MM.1S (cell line): ENCODE measurements around the gene TMEM259.
A peak's percentile ranks its signal among the peaks of the same experiment; 100 is the strongest.

Experiments used
- DNase-seq: peaks from one replicate; pipeline ENCODE4 v3.0.0-alpha.2; 2015
- H2AFZ ChIP-seq: fragments of 300-600 bp; sonication (generic); 2 replicates; pipeline ENCODE4 v1.6.0; 2016; ENCODE audit warnings: antibody characterized with exemption, low read length
- H3F3A ChIP-seq: fragments of 300-600 bp; sonication (generic); 2 replicates; pipeline ENCODE4 v1.6.1; 2016; ENCODE audit warnings: mild to moderate bottlenecking, antibody characterized with exemption, low read length, moderate library complexity, mixed read lengths; ENCODE audit not compliant: insufficient read depth
- H3K27ac ChIP-seq: fragments of 300-600 bp; sonication (generic); 2 replicates; pipeline ENCODE4 v1.5.1; 2016; ENCODE audit warnings: mild to moderate bottlenecking, low read length
- H3K27me3 ChIP-seq: fragments of 300-600 bp; sonication (generic); replicated peaks from 2 replicates; pipeline ENCODE4 v1.6.0; 2016; ENCODE audit warnings: low read length; ENCODE audit not compliant: insufficient read depth
- H3K36me3 ChIP-seq: fragments of 300-600 bp; sonication (generic); replicated peaks from 2 replicates; pipeline ENCODE4 v1.6.1; 2016; ENCODE audit warnings: mild to moderate bottlenecking, low read length, mixed read lengths; ENCODE audit not compliant: insufficient read depth
- H3K4me1 ChIP-seq: fragments of 300-600 bp; sonication (generic); 2 replicates; pipeline ENCODE4 v1.6.1; 2016; ENCODE audit warnings: low read length, mixed read lengths
- H3K4me2 ChIP-seq: fragments of 300-600 bp; sonication (generic); 2 replicates; pipeline ENCODE4 v1.6.0; 2016; ENCODE audit warnings: low read depth, low read length
- H3K4me3 ChIP-seq: fragments of 300-600 bp; sonication (generic); 2 replicates; pipeline ENCODE4 v1.5.1; 2016; ENCODE audit warnings: low read length, mixed read lengths
- H3K79me2 ChIP-seq: fragments of 300-600 bp; sonication (generic); 2 replicates; pipeline ENCODE4 v1.6.1; 2016; ENCODE audit warnings: mixed run types, low read length, mixed read lengths
- H3K9ac ChIP-seq: fragments of 300-600 bp; sonication (generic); 2 replicates; pipeline ENCODE4 v1.6.1; 2016; ENCODE audit warnings: low read length, mixed read lengths
- H3K9me2 ChIP-seq: fragments of 300-600 bp; sonication (generic); replicated peaks from 2 replicates; pipeline ENCODE4 v1.6.1; 2016; ENCODE audit warnings: mild to moderate bottlenecking, low read length, mixed read lengths; ENCODE audit not compliant: insufficient read depth
- H3K9me3 ChIP-seq: fragments of 300-600 bp; sonication (generic); replicated peaks from 2 replicates; pipeline ENCODE4 v1.6.1; 2016; ENCODE audit warnings: mild to moderate bottlenecking, low read length, mixed read lengths; ENCODE audit not compliant: insufficient read depth
- H4K20me1 ChIP-seq: fragments of 300-600 bp; sonication (generic); 2 replicates; pipeline ENCODE4 v1.6.1; 2016; ENCODE audit warnings: mild to moderate bottlenecking, low read length, moderate library complexity, mixed read lengths; ENCODE audit not compliant: insufficient read depth
- CTCF ChIP-seq: fragments of 300-600 bp; sonication (generic); IDR thresholded peaks from 2 replicates; pipeline ENCODE4 v1.5.1; 2016; ENCODE audit warnings: antibody characterized with exemption, low read length, mixed read lengths
- EZH2 ChIP-seq: fragments of 300-600 bp; sonication (generic); optimal IDR thresholded peaks from 2 replicates; pipeline ENCODE3; 2017; ENCODE audit warnings: low read depth, mild to moderate bottlenecking, antibody characterized with exemption, low read length, mixed read lengths
- EZH2phosphoT487 ChIP-seq: fragments of 300-600 bp; sonication (generic); IDR thresholded peaks from 2 replicates; pipeline ENCODE4 v1.6.1; 2018; ENCODE audit warnings: antibody characterized with exemption, low read length

TMEM259 gene

GRCh38 chr19:1000591-1001537 lies 20.1 kb downstream of the TMEM259 start:
- no peak overlapping the region for H3K27ac ChIP-seq
- no peak overlapping the region for H3K9ac ChIP-seq
- no peak for DNase-seq
- no peak overlapping the region for H3K4me2 ChIP-seq
- no peaks in the 10 kb centered on the region for H4K20me1 ChIP-seq
- peaks cover 5% of the 10 kb centered on the region for H3K4me1 ChIP-seq
- H3K4me3 ChIP-seq: no peak overlapping the region
- no peaks in the 10 kb centered on the region for H3K9me2 ChIP-seq
- H2AFZ ChIP-seq: no peak overlapping the region
- no peaks in the 10 kb centered on the region for H3K79me2 ChIP-seq
- no peaks in the 10 kb centered on the region for H3K9me3 ChIP-seq
- no peaks in the 10 kb centered on the region for H3K36me3 ChIP-seq
- TF ChIP-seq CTCF: no peak
- TF ChIP-seq EZH2phosphoT487: no peak
- TF ChIP-seq EZH2: no peak
- H3K27me3 ChIP-seq: peaks cover 51% of the 10 kb centered on the region
- peaks cover 7% of the 10 kb centered on the region; the same call in 1 of the 2 replicates for H3F3A ChIP-seq

GRCh38 chr19:1000095-1000494 lies 20.8 kb downstream of the TMEM259 start, which contains the start of gene GRIN3B:
Gene GRIN3B (plus strand): TSS chr19:1000419. CDS start chr19:1000438, 19 bp downstream.
- TF ChIP-seq CTCF (peak; percentile 46), EZH2phosphoT487 (no peak), EZH2 (no peak)
- H2AFZ ChIP-seq: no peak within 1 kb of the TSS
- no peaks in the 10 kb centered on the region for H3K9me3 ChIP-seq
- H3K4me1 ChIP-seq: peaks cover 5% of the 10 kb centered on the region
- no peaks in the 10 kb centered on the region for H3K9me2 ChIP-seq
- peak within 1 kb of the TSS; percentile 48; the same call in 1 of the 2 replicates for H3K4me2 ChIP-seq
- DNase-seq: peak; percentile 49
- peaks cover 51% of the 10 kb centered on the region for H3K27me3 ChIP-seq
- no peaks in the 10 kb centered on the region for H3K36me3 ChIP-seq
- H3K27ac ChIP-seq: no peak within 1 kb of the TSS
- peaks cover 7% of the 10 kb centered on the region; the same call in 1 of the 2 replicates for H3F3A ChIP-seq
- H3K9ac ChIP-seq: no peak within 1 kb of the TSS
- no peak within 1 kb of the TSS for H3K4me3 ChIP-seq
- no peaks in the 10 kb centered on the region for H4K20me1 ChIP-seq
- H3K79me2 ChIP-seq: no peaks in the 10 kb centered on the region

GRCh38 chr19:999379-999719 lies 21.6 kb downstream of the TMEM259 start:
- TF ChIP-seq EZH2phosphoT487: no peak
- no peak for TF ChIP-seq CTCF
- no peak for TF ChIP-seq EZH2
- DNase-seq: no peak
- Histone ChIP-seq H4K20me1 (no peaks in the 10 kb centered on the region), H3K27ac (no peak overlapping the region), H2AFZ (no peak overlapping the region), H3K9me2 (no peaks in the 10 kb centered on the region), H3K36me3 (no peaks in the 10 kb centered on the region), H3K9ac (no peak overlapping the region), H3K4me2 (no peak overlapping the region), H3K4me1 (peaks cover 5% of the 10 kb centered on the region), H3K4me3 (no peak overlapping the region), H3F3A (peaks cover 7% of the 10 kb centered on the region; the same call in 1 of the 2 replicates), H3K9me3 (no peaks in the 10 kb centered on the region), H3K27me3 (peaks cover 51% of the 10 kb centered on the region), H3K79me2 (no peaks in the 10 kb centered on the region)
